Nucleus accumbens (tissue), 56 donors: ENCODE measurements around the gene ANKFN1.

Experiments used
- DNase-seq, 56 donors: peaks; one replicate each; lab custom pipeline; 2025; lab: John Stamatoyannopoulos, UW

The ANKFN1 gene

GRCh38 chr17:56557682-56558081 lies 404.4 kb downstream of the ANKFN1 start:
- no peak for DNase-seq

- no peak for DNase-seq
Measured at GRCh38 chr17:56558088-56558487, 404.8 kb downstream of the ANKFN1 start.
